Fibroblast of lung (primary cell): Measurements from ENCODE around the gene PPBP. TPM values are rescaled to one million over a fixed set of nuclear protein-coding genes. Genes with fewer than 3 reads are reported as not detected.

Experiments used
- DNase-seq, 2 donors: peaks; one replicate each; pipeline versions ENCODE4 v3.0.0 to v3.0.0-alpha.2; 2010; ENCODE audit warnings: low read depth in 2 of 2
- H2AFZ ChIP-seq: 2 replicates; pipeline ENCODE4 v1.5.1; 2012; ENCODE audit warnings: low read length, control low read depth, inconsistent platforms
- H3K27ac ChIP-seq: 2 replicates; pipeline ENCODE4 v1.5.1; 2011; ENCODE audit warnings: low read length, control low read depth; ENCODE audit not compliant: insufficient read depth
- H3K27me3 ChIP-seq: 2 replicates; pipeline ENCODE4 v1.5.1; 2011; ENCODE audit warnings: mild to moderate bottlenecking, low read length; ENCODE audit not compliant: control insufficient read depth, insufficient read depth
- H3K36me3 ChIP-seq: 2 replicates; pipeline ENCODE4 v1.5.1; 2011; ENCODE audit warnings: low read length; ENCODE audit not compliant: control insufficient read depth, insufficient read depth
- H3K4me1 ChIP-seq: 2 replicates; pipeline ENCODE4 v1.5.1; 2011; ENCODE audit warnings: low read length; ENCODE audit not compliant: control insufficient read depth, insufficient read depth; ENCODE audit errors: extremely low read depth
- H3K4me2 ChIP-seq: 2 replicates; pipeline ENCODE4 v1.5.1; 2011; ENCODE audit warnings: low read length, control low read depth; ENCODE audit not compliant: insufficient read depth; ENCODE audit errors: extremely low read depth
- H3K4me3 ChIP-seq, 4 experiments: fragments of 200-600 bp in 1 of 4; sonication (generic) in 1 of 4; replicated peaks in 1 of 4; 2 replicates each; pipeline ENCODE4 v1.5.1; 2011 to 2016; ENCODE audit warnings: low read length in 4 of 4, low read depth in 3 of 4, mild to moderate bottlenecking in 3 of 4, control low read depth in 2 of 4, inconsistent platforms in 1 of 4, mixed read lengths in 1 of 4; ENCODE audit not compliant: insufficient read depth in 1 of 4; ENCODE audit errors: control extremely low read depth in 1 of 4
- H3K79me2 ChIP-seq: 2 replicates; pipeline ENCODE4 v1.5.1; 2012; ENCODE audit warnings: mild to moderate bottlenecking, low read length, inconsistent platforms; ENCODE audit not compliant: control insufficient read depth, insufficient read depth
- H3K9ac ChIP-seq: 2 replicates; pipeline ENCODE4 v1.5.1; 2011; ENCODE audit warnings: mild to moderate bottlenecking, low read length, control low read depth; ENCODE audit not compliant: insufficient read depth
- H3K9me3 ChIP-seq: 2 replicates; pipeline ENCODE4 v1.5.1; 2012; ENCODE audit warnings: low read depth, low read length; ENCODE audit not compliant: control insufficient read depth, insufficient read depth
- H4K20me1 ChIP-seq: 2 replicates; pipeline ENCODE4 v1.5.1; 2011; ENCODE audit warnings: low read length; ENCODE audit not compliant: control insufficient read depth, insufficient read depth; ENCODE audit errors: extremely low read depth
- EZH2 ChIP-seq: IDR thresholded peaks from 2 replicates; pipeline ENCODE4 v1.5.1; 2012; ENCODE audit warnings: low read length, control low read depth, mild to moderate bottlenecking; ENCODE audit errors: missing control alignments
- polyA plus RNA-seq, 2 donors: library from polyadenylated mRNA; depleted of rRNA in 1 of 2; stranded (reverse) in 1 of 2; unstranded in 1 of 2; fragments of >200 nt; gene quantifications; 2 replicates each; pipeline ENCODE4 v1.2.1, GENCODE V29; 2011 to 2012; ENCODE audit warnings: missing spikeins in 1 of 2
- total RNA-seq: library from RNA; depleted of rRNA; stranded (reverse); fragments of >200 nt; gene quantifications from 2 replicates; pipeline ENCODE4 v1.2.1, GENCODE V29; 2014
- TF ChIP-seq, protein P1 (sequence below), 2 donors: IDR thresholded peaks in 1 of 2; conservative IDR thresholded peaks in 1 of 2; 1 replicate in 1 of 2; 2 replicates in 1 of 2; pipeline ENCODE4 v1.5.1; 2011 to 2012; ENCODE audit warnings: low read length in 2 of 2, control low read depth in 1 of 2, inconsistent platforms in 1 of 2, low read depth in 1 of 2, mild to moderate bottlenecking in 1 of 2

PPBP gene
- total and polyA plus RNA-seq, 2 donors (not counting 1 experiment from before 2014, with no cell fraction given): not detected

DNA sequence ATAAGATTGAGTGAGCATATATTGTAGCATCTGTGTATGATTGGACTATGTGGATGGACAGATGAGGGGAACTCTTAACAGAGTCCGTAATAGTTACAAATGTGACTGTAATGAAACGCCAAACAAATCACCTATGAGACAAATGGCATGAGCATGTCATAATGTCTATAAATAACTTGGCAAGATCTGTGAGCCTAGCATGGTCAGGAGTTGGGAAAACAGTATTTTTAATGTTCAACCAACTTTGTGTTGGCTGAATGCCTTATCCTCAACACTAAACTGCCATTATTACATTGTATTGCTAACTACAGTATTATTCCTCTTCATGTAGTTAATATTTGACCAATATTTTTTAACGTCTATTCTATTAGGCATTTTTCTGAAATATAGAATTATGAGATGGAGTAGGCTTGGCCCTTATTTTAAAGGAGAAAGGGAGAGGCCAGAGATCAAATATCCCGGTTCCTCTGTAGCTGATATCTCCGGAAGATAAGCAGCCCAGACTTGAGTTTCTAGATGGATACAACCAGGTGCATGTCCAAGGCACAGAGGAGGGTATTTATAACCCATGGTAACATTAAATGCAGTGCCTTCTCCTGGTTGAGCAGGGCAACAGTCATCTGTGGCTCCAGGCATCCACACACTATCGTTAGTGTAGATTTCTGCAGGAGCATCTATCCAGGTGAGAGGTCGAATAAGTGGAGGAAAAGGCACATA lies 38.8 kb downstream of the PPBP start:
- Histone ChIP-seq H3K4me1 (no peaks in the 10 kb centered on the region), H3K27ac (no peak overlapping the region), H3K4me2 (no peak overlapping the region), H3K27me3 (no peaks in the 10 kb centered on the region), H3K79me2 (no peaks in the 10 kb centered on the region), H3K9me3 (no peaks in the 10 kb centered on the region), H2AFZ (no peak overlapping the region), H3K9ac (no peak overlapping the region), H3K4me3 (no peak overlapping the region), H4K20me1 (no peaks in the 10 kb centered on the region), H3K36me3 (no peaks in the 10 kb centered on the region)
- no peak for DNase-seq
- TF ChIP-seq, protein P1, sequence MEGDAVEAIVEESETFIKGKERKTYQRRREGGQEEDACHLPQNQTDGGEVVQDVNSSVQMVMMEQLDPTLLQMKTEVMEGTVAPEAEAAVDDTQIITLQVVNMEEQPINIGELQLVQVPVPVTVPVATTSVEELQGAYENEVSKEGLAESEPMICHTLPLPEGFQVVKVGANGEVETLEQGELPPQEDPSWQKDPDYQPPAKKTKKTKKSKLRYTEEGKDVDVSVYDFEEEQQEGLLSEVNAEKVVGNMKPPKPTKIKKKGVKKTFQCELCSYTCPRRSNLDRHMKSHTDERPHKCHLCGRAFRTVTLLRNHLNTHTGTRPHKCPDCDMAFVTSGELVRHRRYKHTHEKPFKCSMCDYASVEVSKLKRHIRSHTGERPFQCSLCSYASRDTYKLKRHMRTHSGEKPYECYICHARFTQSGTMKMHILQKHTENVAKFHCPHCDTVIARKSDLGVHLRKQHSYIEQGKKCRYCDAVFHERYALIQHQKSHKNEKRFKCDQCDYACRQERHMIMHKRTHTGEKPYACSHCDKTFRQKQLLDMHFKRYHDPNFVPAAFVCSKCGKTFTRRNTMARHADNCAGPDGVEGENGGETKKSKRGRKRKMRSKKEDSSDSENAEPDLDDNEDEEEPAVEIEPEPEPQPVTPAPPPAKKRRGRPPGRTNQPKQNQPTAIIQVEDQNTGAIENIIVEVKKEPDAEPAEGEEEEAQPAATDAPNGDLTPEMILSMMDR (conservative IDR thresholded peaks at IDR 0.05 in 1 of 2, IDR thresholded peaks at IDR 0.05 in 1 of 2; ENCODE audit: low read depth in 1 of 2, low read length in 2 of 2): no peak
- no peak for TF ChIP-seq EZH2

DNA sequence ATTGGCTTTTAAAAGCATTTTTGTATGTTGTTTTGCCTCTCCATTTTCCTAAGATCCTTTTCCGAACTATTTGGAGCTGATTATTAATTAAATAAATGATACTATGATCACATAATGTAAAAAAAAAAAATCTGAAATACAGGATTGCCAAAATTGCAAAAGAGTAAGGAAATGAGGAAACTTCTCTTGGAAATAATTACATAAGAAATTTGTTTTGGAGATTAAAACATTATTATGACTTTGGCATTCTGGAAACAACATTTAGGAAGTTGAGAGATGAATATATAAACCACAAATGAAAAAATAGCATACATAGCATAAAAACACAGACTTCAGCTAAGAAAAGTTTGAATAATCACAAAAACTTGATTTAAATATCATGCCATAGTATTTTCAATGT lies 39.7 kb downstream of the PPBP start:
- H3K79me2 ChIP-seq: no peaks in the 10 kb centered on the region
- no peak for DNase-seq
- H3K27ac ChIP-seq: no peak overlapping the region
- peaks cover 2% of the 10 kb centered on the region for H3K4me1 ChIP-seq
- H3K36me3 ChIP-seq: no peaks in the 10 kb centered on the region
- H3K9me3 ChIP-seq: no peaks in the 10 kb centered on the region
- H4K20me1 ChIP-seq: no peaks in the 10 kb centered on the region
- no peak overlapping the region for H3K4me3 ChIP-seq
- TF ChIP-seq, protein P1 (conservative IDR thresholded peaks at IDR 0.05 in 1 of 2, IDR thresholded peaks at IDR 0.05 in 1 of 2; ENCODE audit: low read depth in 1 of 2, low read length in 2 of 2): no peak
- TF ChIP-seq EZH2: no peak
- no peak overlapping the region for H2AFZ ChIP-seq
- H3K4me2 ChIP-seq: no peak overlapping the region
- no peak overlapping the region for H3K9ac ChIP-seq
- H3K27me3 ChIP-seq: peaks cover 4% of the 10 kb centered on the region

DNA sequence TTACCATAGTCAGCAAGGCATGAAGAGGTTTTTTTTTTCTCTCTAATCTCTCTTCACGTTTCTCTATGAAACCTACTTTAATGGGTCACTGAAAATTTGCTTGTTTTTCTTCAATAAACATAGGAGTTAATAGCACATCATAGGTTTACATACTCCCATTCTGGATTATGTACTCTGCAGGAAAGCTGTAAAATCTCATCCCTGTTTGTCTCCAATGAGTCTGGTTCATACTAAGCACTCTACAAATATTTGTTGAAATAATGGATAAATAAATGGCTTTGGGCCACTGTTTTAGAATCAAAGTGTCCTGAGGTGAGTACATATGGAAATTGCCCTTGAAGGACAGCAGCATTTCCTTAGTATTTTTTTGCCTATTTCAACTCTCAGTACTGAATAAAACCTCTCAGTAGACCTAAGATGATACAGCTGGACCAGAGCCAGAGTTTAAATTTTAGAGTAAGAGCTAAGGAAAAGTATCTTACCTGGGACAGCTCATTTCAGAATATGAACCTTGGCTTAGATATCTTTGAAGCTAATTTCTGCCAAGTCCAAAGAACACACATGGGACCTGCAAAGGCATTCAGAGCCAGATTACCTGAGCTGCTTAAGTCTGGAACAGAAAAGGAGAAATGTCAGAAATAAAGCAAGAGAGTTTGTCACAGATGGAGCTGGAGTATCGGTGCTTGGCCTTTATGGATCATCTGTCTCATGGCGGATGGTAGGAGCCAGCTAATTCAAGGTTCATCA lies 40.6 kb downstream of the PPBP start:
- no peaks in the 10 kb centered on the region for H4K20me1 ChIP-seq
- DNase-seq: no peak
- no peaks in the 10 kb centered on the region for H3K9me3 ChIP-seq
- H3K4me3 ChIP-seq: no peak overlapping the region
- no peak overlapping the region for H2AFZ ChIP-seq
- no peaks in the 10 kb centered on the region for H3K79me2 ChIP-seq
- H3K4me1 ChIP-seq: peaks cover 2% of the 10 kb centered on the region
- no peak overlapping the region for H3K9ac ChIP-seq
- no peak overlapping the region for H3K4me2 ChIP-seq
- H3K36me3 ChIP-seq: no peaks in the 10 kb centered on the region
- H3K27me3 ChIP-seq: peaks cover 8% of the 10 kb centered on the region
- no peak overlapping the region for H3K27ac ChIP-seq
- no peak for TF ChIP-seq EZH2
- TF ChIP-seq, protein P1 (conservative IDR thresholded peaks at IDR 0.05 in 1 of 2, IDR thresholded peaks at IDR 0.05 in 1 of 2; ENCODE audit: low read depth in 1 of 2, low read length in 2 of 2): no peak
